NB4 (cell line): ENCODE measurements around the gene MBD3L4.
"Not testable (repeated sequence)": the region's sequence is repeated elsewhere in the genome, so short reads cannot be mapped to it uniquely, and the experiment has no call there.

Experiments
- DNase-seq: peaks from one replicate; pipeline ENCODE4 v3.0.0; 2010; ENCODE audit warnings: low read depth
- H3K4me3 ChIP-seq: one replicate; pipeline ENCODE4 v1.5.1; 2011; ENCODE audit warnings: mild to moderate bottlenecking, low read depth, low read length, moderate library complexity
- MYC ChIP-seq: IDR thresholded peaks from 2 replicates; pipeline ENCODE4 v1.6.1; 2011; ENCODE audit warnings: low read depth, low read length
- POLR2A ChIP-seq: IDR thresholded peaks from 2 replicates; pipeline ENCODE4 v1.6.1; 2011; ENCODE audit warnings: mild to moderate bottlenecking; ENCODE audit not compliant: insufficient read length; ENCODE audit errors: extremely low read depth
- TF ChIP-seq, protein P1 (sequence below): IDR thresholded peaks from one replicate; pipeline ENCODE4 v1.5.1; 2012; ENCODE audit warnings: low read depth, low read length
- TF ChIP-seq, protein P2 (sequence below): IDR thresholded peaks from 2 replicates; pipeline ENCODE4 v1.6.1; 2011; ENCODE audit warnings: low read depth, low read length

MBD3L4 gene

DNA sequence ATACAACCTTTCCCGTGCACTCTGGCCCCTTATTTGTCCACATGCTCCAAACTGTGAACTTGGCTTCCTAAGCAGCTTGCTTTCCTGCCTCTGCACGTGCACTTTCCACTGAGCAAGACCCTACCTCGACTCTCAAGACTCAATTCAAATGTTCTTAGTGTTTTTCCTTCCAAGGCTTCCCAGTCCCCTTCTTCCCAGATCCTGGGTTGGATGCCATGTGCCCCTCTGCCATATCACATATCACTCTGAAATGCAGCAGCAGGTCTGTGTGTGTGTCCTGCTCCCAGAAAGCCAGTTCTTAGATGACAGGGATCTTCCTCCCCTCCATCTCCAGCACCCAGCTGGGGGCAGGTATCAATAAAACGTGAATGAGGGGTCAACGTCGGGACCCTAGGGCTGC lies 32.6 kb upstream of the MBD3L4 start:
- H3K4me3 ChIP-seq = no peak overlapping the region
- TF ChIP-seq, protein P1, sequence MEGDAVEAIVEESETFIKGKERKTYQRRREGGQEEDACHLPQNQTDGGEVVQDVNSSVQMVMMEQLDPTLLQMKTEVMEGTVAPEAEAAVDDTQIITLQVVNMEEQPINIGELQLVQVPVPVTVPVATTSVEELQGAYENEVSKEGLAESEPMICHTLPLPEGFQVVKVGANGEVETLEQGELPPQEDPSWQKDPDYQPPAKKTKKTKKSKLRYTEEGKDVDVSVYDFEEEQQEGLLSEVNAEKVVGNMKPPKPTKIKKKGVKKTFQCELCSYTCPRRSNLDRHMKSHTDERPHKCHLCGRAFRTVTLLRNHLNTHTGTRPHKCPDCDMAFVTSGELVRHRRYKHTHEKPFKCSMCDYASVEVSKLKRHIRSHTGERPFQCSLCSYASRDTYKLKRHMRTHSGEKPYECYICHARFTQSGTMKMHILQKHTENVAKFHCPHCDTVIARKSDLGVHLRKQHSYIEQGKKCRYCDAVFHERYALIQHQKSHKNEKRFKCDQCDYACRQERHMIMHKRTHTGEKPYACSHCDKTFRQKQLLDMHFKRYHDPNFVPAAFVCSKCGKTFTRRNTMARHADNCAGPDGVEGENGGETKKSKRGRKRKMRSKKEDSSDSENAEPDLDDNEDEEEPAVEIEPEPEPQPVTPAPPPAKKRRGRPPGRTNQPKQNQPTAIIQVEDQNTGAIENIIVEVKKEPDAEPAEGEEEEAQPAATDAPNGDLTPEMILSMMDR = no peak
- TF ChIP-seq POLR2A = no peak
- TF ChIP-seq, protein P2, sequence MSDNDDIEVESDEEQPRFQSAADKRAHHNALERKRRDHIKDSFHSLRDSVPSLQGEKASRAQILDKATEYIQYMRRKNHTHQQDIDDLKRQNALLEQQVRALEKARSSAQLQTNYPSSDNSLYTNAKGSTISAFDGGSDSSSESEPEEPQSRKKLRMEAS = no peak
- TF ChIP-seq MYC = no peak
- no peak for DNase-seq

DNA sequence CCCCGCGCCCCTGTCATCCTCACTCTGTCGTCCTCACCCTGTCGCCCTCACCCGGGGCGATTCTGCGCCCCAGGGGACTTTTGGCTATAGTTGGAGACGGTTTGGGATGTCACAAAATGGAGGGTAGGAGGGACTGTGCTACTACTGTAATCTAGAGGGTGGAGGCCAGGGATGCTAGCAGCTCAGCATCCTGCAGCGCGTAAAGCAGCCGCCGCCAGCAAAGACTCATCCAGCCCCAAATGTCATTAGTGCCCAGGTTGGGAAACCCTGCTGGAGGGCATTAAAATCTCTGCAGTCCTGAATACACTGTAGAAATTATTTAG lies 29.9 kb upstream of the MBD3L4 start:
- H3K4me3 ChIP-seq = peak overlapping the region; percentile 89
- TF ChIP-seq POLR2A (no peak), MYC (no peak)
- TF ChIP-seq, protein P2 = no peak
- TF ChIP-seq, protein P1 = no peak
- DNase-seq = no peak

DNA sequence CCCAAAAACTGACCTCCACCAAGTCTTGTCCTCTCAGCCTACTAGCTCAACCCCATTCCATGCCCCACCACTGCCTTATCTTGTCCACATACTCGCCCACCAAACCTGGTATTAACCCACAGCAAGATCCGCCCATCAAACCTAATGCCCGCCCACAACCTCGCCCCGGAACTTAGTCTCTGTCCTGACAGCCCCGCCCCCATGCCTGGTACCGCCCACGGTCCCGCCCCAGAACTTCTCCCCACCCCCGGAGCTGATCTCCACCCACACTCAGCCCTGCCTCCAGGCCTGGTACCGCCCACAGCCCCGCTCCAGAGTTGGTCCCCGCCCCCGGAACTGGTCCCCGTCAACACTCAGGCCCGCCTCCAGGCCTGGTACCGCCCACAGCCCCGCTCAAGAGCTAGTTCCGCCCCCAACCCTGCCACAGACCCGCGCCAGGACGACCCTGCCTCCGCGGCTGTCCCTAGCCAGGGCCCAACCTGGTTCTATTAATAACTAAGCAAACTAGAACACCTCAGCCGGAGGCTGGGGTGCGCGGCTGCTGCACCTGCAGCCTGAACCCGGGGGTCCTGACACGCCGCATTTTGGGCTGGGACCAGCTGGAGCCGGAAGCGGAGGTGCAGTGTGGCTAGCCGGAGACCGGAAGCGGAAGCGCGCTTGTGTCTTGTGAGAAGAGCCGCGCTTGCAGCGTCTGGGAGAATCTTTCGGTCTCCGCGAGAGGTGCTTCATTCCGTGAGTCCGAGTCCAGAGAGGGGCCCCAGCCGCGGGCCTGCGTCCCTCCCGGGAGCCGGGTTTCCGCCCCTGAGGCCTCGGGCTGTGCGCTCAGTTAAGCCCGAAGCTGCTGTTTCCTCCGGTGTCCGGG lies 29.3 kb upstream of the MBD3L4 start, which contains the start of gene ZNF557:
Gene ZNF557, plus strand, starts transcription at position 662 of the 862 bp plus-strand sequence. CDS start 5,372 bp downstream, outside the sequence.
- DNase-seq = peak; percentile 95
- H3K4me3 ChIP-seq = peak within 1 kb of the TSS; percentile 89
- peak; percentile 55 for TF ChIP-seq POLR2A
- TF ChIP-seq, protein P1 = no peak
- TF ChIP-seq MYC = peak; percentile 66; the same call in 1 of the 2 replicates
- TF ChIP-seq, protein P2 = peak; percentile 16; the same call in 1 of the 2 replicates

DNA sequence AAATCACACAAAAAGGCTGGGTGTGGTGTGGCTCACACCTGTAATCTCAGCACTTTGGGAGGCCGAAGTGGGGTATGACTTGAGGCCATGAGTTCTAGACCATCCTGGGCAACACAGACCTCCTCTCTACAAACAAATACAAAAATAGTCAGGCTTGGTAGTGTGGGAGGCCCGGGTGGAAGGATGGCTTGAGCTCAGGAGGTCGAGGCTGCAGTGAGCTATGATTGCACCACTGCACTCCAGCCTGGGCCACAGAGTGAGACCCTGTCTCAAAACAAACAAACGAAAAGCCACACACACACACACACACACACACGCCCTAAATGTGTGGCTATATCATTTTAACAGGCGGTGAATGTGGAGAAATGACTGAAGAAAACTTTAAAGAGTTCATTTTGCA lies 28.6 kb upstream of the MBD3L4 start:
- no peak for DNase-seq
- TF ChIP-seq MYC (no peak), POLR2A (no peak)
- TF ChIP-seq, protein P2 = no peak
- TF ChIP-seq, protein P1 = no peak
- H3K4me3 ChIP-seq = peak overlapping the region; percentile 13

DNA sequence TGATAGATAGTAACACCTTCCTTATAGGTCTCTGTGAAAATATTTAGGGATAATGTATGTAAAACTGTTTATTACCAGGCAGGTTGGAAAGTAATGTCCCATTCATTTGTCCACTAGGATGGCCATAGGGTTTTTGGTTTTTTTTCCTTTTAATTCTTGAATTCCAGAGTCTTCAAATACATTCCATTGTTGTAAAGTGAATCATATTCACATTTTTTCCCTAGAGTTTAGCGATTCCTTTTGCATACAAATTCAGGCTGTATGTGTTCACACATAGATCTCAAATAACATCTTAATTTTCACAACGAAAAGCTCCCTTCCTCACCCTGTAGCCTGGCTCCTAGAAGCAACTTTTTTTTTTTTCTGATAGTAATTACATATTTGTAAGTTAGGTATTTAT lies 27.7 kb upstream of the MBD3L4 start:
- TF ChIP-seq MYC = no peak
- TF ChIP-seq, protein P2 = no peak
- TF ChIP-seq, protein P1 = no peak
- TF ChIP-seq POLR2A = no peak
- no peak overlapping the region for H3K4me3 ChIP-seq
- no peak for DNase-seq

DNA sequence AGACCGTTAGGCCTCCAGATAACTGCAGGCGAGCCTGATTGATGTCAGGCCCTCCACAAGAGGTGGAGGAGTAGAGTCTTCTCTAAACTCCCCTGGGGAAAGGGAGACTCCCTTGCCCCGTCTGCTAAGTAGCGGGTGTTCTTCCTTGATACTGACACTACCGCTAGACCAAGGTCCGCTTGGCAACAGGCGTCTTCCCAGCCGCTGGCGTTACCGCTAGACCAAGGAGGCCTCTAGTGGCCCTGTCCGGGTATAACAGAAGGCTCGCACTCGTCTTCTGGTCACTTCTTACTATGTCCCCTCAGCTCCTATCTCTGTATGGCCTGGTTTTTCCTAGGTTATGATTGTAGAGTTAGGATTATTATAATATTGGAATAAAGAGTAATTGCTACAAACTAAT lies 27.1 kb upstream of the MBD3L4 start:
- DNase-seq = peak; percentile 14
- not testable (repeated sequence) for H3K4me3 ChIP-seq
